Esophagus muscularis mucosa (tissue), 3 donors: ENCODE measurements around the gene JMJD1C.

ENCODE experiments used
- EP300 ChIP-seq: sonication (generic); formaldehyde crosslinking; IDR thresholded peaks from one replicate; pipeline ENCODE4 v1.6.1; 2017; ENCODE audit warnings: antibody characterized with exemption
- TF ChIP-seq, protein P1 (sequence below), 3 experiments: fragments of 200-600 bp in 2 of 3; fragments of 450-650 bp in 1 of 3; sonication (generic) in 2 of 3; IDR thresholded peaks; one replicate each; pipeline ENCODE4 v1.5.1; 2017 to 2019; ENCODE audit warnings: antibody characterized with exemption in 3 of 3, mild to moderate bottlenecking in 2 of 3, moderate library complexity in 1 of 3

DNA sequence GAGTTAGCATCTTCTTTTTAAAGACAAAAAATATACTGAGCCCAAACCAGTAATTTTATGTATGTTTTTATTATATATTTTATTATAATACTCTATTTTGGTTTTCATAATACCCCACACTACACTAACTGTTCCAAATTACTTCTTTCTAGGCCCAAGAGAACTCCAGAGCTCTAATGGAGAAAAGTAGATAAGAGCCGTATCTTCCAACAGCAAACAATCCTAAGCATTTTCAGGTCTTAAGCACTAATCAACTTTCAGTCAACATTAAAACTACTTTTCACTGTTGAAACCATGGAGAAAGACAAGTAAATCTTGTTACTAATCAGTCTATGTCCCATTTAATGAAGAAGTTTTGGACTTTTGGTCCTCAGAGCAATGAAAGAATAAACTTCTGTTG is 55.1 kb downstream of the JMJD1C start:
- TF ChIP-seq, protein P1, sequence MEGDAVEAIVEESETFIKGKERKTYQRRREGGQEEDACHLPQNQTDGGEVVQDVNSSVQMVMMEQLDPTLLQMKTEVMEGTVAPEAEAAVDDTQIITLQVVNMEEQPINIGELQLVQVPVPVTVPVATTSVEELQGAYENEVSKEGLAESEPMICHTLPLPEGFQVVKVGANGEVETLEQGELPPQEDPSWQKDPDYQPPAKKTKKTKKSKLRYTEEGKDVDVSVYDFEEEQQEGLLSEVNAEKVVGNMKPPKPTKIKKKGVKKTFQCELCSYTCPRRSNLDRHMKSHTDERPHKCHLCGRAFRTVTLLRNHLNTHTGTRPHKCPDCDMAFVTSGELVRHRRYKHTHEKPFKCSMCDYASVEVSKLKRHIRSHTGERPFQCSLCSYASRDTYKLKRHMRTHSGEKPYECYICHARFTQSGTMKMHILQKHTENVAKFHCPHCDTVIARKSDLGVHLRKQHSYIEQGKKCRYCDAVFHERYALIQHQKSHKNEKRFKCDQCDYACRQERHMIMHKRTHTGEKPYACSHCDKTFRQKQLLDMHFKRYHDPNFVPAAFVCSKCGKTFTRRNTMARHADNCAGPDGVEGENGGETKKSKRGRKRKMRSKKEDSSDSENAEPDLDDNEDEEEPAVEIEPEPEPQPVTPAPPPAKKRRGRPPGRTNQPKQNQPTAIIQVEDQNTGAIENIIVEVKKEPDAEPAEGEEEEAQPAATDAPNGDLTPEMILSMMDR (IDR thresholded peaks at IDR 0.05): no peak
- no peak for TF ChIP-seq EP300
